Tibial nerve (tissue), 4 donors: ENCODE data around the gene ZNF618.

ENCODE experiments used
- EP300 ChIP-seq, 2 donors: sonication (generic); formaldehyde crosslinking; IDR thresholded peaks; one replicate each; pipeline ENCODE4 v1.6.1; 2017; ENCODE audit warnings: antibody characterized with exemption in 2 of 2, mild to moderate bottlenecking in 1 of 2
- POLR2A ChIP-seq, 2 donors: fragments of 450-650 bp; IDR thresholded peaks; one replicate each; pipeline ENCODE4 v1.6.1; 2017; ENCODE audit warnings: antibody characterized with exemption in 2 of 2, mild to moderate bottlenecking in 2 of 2, moderate library complexity in 2 of 2
- TF ChIP-seq, protein P1 (sequence below), 5 experiments: fragments of 200-600 bp in 3 of 5; fragments of 450-650 bp in 2 of 5; sonication (generic) in 3 of 5; IDR thresholded peaks; one replicate each; pipeline ENCODE4 v1.5.1; 2016 to 2019; ENCODE audit warnings: antibody characterized with exemption in 5 of 5, mild to moderate bottlenecking in 3 of 5, moderate library complexity in 2 of 5

DNA sequence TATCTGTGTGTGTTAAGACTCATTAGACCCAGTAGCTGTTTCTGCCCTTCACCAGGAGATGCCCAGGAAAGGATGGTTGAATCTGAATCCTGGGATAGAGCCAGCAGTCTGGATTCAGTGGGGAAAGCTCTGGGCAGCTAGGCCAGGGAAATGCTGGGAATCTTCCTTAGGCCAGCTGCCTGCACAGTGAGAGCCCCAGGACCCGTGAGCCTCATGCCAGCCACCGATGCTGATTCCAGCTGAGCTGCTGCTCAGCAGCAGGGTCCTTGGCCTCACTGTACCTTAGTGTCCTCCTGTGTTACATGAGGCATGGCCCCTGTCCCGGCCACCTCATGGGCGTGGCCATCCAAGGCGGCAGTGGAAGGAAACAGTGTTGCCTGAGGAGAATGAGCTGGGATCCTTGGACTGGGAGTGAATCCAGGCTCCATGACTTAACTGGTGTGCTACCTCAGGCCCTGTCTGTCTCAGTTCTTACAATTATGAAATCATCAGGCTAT, 114.9 kb downstream of the ZNF618 start:
- TF ChIP-seq, protein P1, sequence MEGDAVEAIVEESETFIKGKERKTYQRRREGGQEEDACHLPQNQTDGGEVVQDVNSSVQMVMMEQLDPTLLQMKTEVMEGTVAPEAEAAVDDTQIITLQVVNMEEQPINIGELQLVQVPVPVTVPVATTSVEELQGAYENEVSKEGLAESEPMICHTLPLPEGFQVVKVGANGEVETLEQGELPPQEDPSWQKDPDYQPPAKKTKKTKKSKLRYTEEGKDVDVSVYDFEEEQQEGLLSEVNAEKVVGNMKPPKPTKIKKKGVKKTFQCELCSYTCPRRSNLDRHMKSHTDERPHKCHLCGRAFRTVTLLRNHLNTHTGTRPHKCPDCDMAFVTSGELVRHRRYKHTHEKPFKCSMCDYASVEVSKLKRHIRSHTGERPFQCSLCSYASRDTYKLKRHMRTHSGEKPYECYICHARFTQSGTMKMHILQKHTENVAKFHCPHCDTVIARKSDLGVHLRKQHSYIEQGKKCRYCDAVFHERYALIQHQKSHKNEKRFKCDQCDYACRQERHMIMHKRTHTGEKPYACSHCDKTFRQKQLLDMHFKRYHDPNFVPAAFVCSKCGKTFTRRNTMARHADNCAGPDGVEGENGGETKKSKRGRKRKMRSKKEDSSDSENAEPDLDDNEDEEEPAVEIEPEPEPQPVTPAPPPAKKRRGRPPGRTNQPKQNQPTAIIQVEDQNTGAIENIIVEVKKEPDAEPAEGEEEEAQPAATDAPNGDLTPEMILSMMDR (IDR thresholded peaks at IDR 0.05): no peak
- TF ChIP-seq POLR2A (IDR thresholded peaks at IDR 0.05) (no peak), EP300 (IDR thresholded peaks at IDR 0.05) (no peak)
